OCI-LY3 (cell line): ENCODE results near the gene ELAVL1.
A peak's percentile ranks its signal among the peaks of the same experiment; 100 is the strongest.

Experiments
- H2AFZ ChIP-seq: fragments of 200-600, 300-600 bp; shearing (Covaris generic); 2 replicates; pipeline ENCODE4 v1.6.0; 2014; ENCODE audit warnings: antibody characterized with exemption, low read depth, low read length
- H3K27ac ChIP-seq: fragments of 200-600, 300-600 bp; sonication (generic); 2 replicates; pipeline ENCODE4 v1.5.1; 2014; ENCODE audit warnings: mild to moderate bottlenecking, low read length, moderate library complexity, mixed read lengths
- H3K27me3 ChIP-seq: fragments of 200-600, 300-600 bp; sonication (generic); 2 replicates; pipeline ENCODE4 v1.6.1; 2014; ENCODE audit warnings: low read depth, low read length, mixed read lengths
- H3K36me3 ChIP-seq: fragments of 200-600, 300-600 bp; sonication (generic); replicated peaks from 2 replicates; pipeline ENCODE3; 2014; ENCODE audit warnings: low read depth, low read length, mixed read lengths
- H3K4me1 ChIP-seq: fragments of 300-600, 200-600 bp; sonication (generic); 2 replicates; pipeline ENCODE4 v1.6.1; 2014; ENCODE audit warnings: low read length, mixed read lengths
- H3K4me2 ChIP-seq: fragments of 200-600, 300-600 bp; sonication (generic); 2 replicates; pipeline ENCODE4 v1.6.1; 2014; ENCODE audit warnings: low read length, mixed read lengths
- H3K4me3 ChIP-seq: fragments of 300-600, 200-600 bp; sonication (generic); 2 replicates; pipeline ENCODE4 v1.5.1; 2014; ENCODE audit warnings: antibody characterized with exemption, mild to moderate bottlenecking, low read length, moderate library complexity
- H3K79me2 ChIP-seq: fragments of 300-600, 200-600 bp; shearing (Covaris generic); 2 replicates; pipeline ENCODE4 v1.6.1; 2014; ENCODE audit warnings: mild to moderate bottlenecking, low read length, mixed read lengths
- H3K9ac ChIP-seq: fragments of 300-600, 200-600 bp; shearing (Covaris generic); 2 replicates; pipeline ENCODE4 v1.6.0; 2014; ENCODE audit warnings: mild to moderate bottlenecking, low read length, moderate library complexity
- H3K9me3 ChIP-seq: fragments of 200-600, 300-600 bp; shearing (Covaris generic); 2 replicates; pipeline ENCODE4 v1.6.1; 2014; ENCODE audit warnings: low read length, mixed read lengths; ENCODE audit not compliant: insufficient read depth
- H4K20me1 ChIP-seq: fragments of 200-600, 300-600 bp; sonication (generic); 2 replicates; pipeline ENCODE4 v1.6.1; 2016; ENCODE audit warnings: low read length, mixed read lengths; ENCODE audit not compliant: insufficient read depth
- CTCF ChIP-seq: fragments of 200-600, 300-600 bp; sonication (generic); IDR thresholded peaks from 2 replicates; pipeline ENCODE4 v1.5.1; 2014; ENCODE audit warnings: antibody characterized with exemption, low read length, low read depth
- EZH2phosphoT487 ChIP-seq: fragments of 200-600 bp; shearing (Covaris generic); IDR thresholded peaks from 2 replicates; pipeline ENCODE4 v1.6.1; 2018; ENCODE audit warnings: antibody characterized with exemption, mixed run types, low read depth

The ELAVL1 gene

DNA sequence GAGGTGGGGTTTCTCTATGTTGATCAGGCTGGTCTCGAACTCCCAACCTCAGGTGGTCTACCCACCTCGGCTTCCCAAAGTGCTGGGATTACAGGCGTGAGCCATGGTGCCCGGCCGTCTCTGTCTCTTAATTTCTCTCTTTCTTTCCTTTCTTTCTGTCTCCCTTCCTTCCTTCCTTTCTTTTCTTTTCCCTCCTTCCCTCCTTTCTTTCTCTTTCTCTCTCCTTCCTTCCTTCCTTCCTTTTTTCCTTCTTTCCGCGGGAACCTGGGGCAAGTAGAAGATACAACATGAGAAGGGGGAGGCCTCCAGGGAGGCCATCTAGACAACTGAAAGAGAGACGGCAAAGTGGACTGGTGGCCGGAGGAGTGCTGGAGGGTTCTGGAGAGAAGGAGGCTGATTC lies 15.2 kb upstream of the ELAVL1 start:
- H3K9ac ChIP-seq = no peak overlapping the region
- H3K79me2 ChIP-seq = no peaks in the 10 kb centered on the region
- H3K9me3 ChIP-seq = no peaks in the 10 kb centered on the region
- no peaks in the 10 kb centered on the region for H3K36me3 ChIP-seq
- TF ChIP-seq CTCF (no peak), EZH2phosphoT487 (no peak)
- H3K4me2 ChIP-seq = no peak overlapping the region
- no peak overlapping the region for H3K4me3 ChIP-seq
- H3K27me3 ChIP-seq = no peaks in the 10 kb centered on the region
- H4K20me1 ChIP-seq = no peaks in the 10 kb centered on the region; the same call in 1 of the 2 replicates
- H2AFZ ChIP-seq = no peak overlapping the region
- H3K27ac ChIP-seq = no peak overlapping the region
- H3K4me1 ChIP-seq = peaks cover 5% of the 10 kb centered on the region; the same call in 1 of the 2 replicates

DNA sequence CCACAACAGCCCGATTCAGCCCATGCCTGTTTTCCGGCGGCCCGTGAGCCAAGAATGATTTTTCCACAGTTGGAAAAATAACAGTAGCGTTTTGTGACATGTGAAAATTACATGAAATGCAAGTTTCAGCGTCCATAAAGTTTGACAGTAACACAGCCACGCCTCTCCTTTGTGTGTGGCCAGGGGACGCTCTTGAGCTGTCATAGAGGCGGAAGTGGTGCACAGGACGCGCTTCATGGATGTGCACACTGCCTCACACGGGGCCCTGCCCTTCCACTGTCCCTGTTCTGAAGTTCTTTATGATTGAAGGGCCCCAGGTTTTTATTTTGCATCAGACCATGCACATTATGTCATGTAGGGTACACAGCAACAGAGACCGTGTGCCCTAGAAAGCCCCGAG lies 12.4 kb upstream of the ELAVL1 start:
- no peaks in the 10 kb centered on the region; the same call in 1 of the 2 replicates for H4K20me1 ChIP-seq
- H3K4me2 ChIP-seq = peak overlapping the region; percentile 59
- no peak overlapping the region for H3K9ac ChIP-seq
- peaks cover 5% of the 10 kb centered on the region; the same call in 1 of the 2 replicates for H3K4me1 ChIP-seq
- H3K79me2 ChIP-seq = no peaks in the 10 kb centered on the region
- H3K27ac ChIP-seq = no peak overlapping the region
- TF ChIP-seq CTCF = peak; percentile 69
- no peak for TF ChIP-seq EZH2phosphoT487
- H3K27me3 ChIP-seq = no peaks in the 10 kb centered on the region
- no peaks in the 10 kb centered on the region for H3K36me3 ChIP-seq
- no peaks in the 10 kb centered on the region for H3K9me3 ChIP-seq
- H2AFZ ChIP-seq = 0 out of 2 replicates have a peak overlapping the region, but pooled peaks have one; percentile 49
- H3K4me3 ChIP-seq = peak overlapping the region; percentile 34; the same call in 1 of the 2 replicates

GRCh38 chr19:8004723-8005513 lies 523 bp downstream of the ELAVL1 start:
- no peak overlapping the region for H2AFZ ChIP-seq
- peaks cover 14% of the 10 kb centered on the region for H3K36me3 ChIP-seq
- peak overlapping the region; percentile 96 for H3K4me3 ChIP-seq
- no peaks in the 10 kb centered on the region for H3K9me3 ChIP-seq
- TF ChIP-seq EZH2phosphoT487 (no peak), CTCF (no peak)
- H3K9ac ChIP-seq = peak overlapping the region; percentile 78
- H3K27ac ChIP-seq = peak overlapping the region; percentile 36
- peaks cover 20% of the 10 kb centered on the region for H3K4me1 ChIP-seq
- peaks cover 45% of the 10 kb centered on the region for H4K20me1 ChIP-seq
- H3K27me3 ChIP-seq = no peaks in the 10 kb centered on the region
- peaks cover 61% of the 10 kb centered on the region for H3K79me2 ChIP-seq
- peak overlapping the region; percentile 83 for H3K4me2 ChIP-seq

- Histone ChIP-seq H3K4me1 (peaks cover 20% of the 10 kb centered on the region), H3K4me3 (peak overlapping the region; percentile 96), H3K4me2 (peak overlapping the region; percentile 83), H3K9ac (peak overlapping the region; percentile 78), H3K27me3 (no peaks in the 10 kb centered on the region), H3K27ac (no peak overlapping the region), H3K9me3 (no peaks in the 10 kb centered on the region), H3K36me3 (peaks cover 17% of the 10 kb centered on the region), H3K79me2 (peaks cover 70% of the 10 kb centered on the region), H4K20me1 (peaks cover 52% of the 10 kb centered on the region), H2AFZ (no peak overlapping the region)
- TF ChIP-seq EZH2phosphoT487 (no peak), CTCF (no peak)
Measured at GRCh38 chr19:8004001-8004400, 1.4 kb downstream of the ELAVL1 start.
